OCI-M2 (cell line): ENCODE data around the gene CEP192.
A peak's percentile ranks its signal among the peaks of the same experiment; 100 is the strongest.
"Not testable (repeated sequence)": the region's sequence is repeated elsewhere in the genome, so short reads cannot be mapped to it uniquely, and the experiment has no call there.

ENCODE experiments used
- DNase-seq: peaks from one replicate; lab custom pipeline; 2025; ENCODE audit not compliant: unreplicated experiment; lab: John Stamatoyannopoulos, UW

The CEP192 gene

DNA sequence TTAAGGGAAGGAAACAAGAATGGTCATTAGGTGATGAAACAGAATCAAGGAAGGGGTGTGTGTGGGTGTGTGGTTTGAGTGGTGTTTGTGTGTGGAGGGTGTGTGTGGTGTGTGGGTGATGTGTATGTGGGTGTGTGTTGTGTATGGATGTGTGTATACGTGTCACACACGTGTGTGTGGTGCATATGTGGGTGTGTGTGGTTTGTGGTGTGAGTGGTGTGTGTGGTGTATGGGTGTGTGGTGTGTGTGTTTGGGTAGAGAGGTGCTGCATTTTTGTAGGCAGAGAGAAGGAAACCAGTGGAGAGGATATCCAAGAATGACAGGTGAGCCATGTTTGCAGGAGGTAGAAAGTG lies 1.1 kb upstream of the CEP192 start:
- DNase-seq = no peak

DNA sequence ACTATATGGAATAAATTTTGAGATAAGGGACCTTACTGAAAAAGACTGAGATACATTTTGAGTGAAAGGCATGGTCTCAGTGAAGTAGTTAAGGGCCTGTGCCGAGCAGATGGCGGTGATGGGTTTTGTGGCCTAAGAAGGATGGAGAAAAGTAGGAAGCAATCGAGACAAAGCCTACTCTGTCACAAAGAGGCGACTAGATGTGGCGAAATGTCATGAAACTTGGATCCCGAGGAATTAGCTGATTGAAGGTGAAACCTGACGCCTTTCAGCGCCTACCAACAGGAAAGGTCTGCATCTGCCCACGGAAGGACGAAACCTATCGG lies 558 bp upstream of the CEP192 start:
- DNase-seq = no peak

DNA sequence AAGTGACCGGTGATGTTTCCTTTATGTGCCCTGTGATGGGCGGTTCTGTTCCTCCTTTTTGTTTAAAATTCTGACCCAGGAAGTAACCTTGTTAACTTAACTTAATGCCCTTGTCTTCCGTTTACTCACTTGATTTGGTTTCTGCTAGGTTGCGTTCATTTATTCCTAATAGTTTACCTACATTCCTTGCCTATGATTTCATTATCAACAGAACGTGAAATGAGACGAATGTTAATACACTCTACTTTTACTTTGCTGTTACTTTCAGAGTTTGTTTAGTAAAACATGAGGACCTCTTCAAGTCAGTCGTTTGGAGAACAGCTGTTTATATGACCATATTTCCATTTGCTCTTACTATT lies 638 bp downstream of the CEP192 start:
- no peak for DNase-seq

- DNase-seq = no peak
These were observed 2.3 kb downstream of the CEP192 start for GRCh38 chr18:12993439-12993838.

DNA sequence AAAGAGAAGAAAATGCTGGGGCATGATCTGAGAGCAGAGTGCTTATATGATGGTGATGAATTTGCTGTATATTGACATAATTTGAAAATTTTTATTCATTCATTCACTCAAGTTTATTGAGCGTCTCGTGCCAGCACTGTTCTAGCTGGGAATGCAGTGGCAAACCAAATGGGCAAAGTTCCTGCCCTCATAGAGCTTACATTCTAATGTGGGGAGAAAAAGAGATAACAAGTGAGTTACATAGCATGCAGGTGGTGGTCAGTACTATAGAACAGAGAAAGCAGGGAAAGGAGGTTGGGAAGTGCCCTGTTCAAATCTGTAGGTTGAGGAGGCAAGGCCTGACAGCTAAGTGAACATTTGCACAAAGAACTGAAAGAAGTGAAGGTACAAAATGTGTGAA lies 4.3 kb downstream of the CEP192 start:
- no peak for DNase-seq

DNA sequence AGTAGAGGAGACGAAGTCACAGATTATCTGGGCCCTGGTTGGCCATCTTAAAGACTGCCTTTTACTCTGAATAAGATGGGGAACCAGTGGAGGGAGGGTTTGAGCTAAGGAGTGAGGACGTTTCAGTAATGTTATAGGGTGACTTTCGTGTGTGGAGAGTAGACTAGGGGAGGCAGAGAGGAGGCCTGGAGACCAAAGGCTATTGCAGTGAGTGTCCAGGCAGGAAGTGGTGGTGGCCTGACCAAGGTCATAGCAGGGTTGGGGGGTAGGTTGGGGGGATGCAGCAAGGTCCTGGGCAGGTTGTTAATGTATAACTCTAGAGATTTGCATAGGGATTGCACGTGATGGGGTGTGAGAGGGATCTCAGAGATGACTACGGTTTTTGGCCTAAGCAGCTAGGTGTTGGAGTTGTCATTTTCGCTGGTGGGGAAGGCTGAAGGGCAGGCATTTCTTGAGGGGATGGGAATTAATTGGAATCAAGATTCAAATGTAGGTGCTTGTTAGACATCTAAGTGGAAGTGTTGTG lies 4.9 kb downstream of the CEP192 start:
- DNase-seq = no peak

DNA sequence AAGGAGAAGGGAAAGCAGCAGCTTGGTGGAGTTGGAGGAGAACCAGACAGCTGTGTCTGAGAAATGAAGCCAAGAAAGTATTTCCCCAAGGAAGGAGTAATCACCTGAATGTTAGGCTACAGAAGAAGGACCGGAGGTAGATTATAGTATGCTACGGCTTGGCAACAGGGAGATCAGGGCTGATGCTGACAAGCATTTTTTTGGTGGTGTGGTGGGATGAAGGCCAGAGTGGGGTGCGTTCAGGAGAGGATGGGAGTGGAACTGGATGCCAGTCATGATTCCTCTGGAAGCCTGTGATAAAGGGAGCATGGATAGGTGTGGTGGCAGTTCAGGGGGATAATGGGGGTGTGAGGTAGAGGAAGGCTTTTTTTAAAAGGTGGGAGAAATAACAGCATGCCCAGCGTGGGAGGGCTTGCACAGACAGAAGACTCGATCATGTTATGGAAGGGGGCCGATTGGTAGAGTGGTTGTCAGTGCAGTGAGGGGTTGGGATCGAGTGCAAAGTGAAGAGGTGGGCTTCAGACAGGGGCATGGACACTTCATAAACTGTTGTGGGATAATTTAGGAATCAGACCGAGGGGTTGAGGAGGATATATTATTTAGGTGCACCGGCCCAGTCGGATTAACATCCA lies 5.6 kb downstream of the CEP192 start:
- DNase-seq = no peak

- DNase-seq = not testable (repeated sequence)
These were observed 6.2 kb downstream of the CEP192 start for GRCh38 chr18:12997330-12997729.

DNA sequence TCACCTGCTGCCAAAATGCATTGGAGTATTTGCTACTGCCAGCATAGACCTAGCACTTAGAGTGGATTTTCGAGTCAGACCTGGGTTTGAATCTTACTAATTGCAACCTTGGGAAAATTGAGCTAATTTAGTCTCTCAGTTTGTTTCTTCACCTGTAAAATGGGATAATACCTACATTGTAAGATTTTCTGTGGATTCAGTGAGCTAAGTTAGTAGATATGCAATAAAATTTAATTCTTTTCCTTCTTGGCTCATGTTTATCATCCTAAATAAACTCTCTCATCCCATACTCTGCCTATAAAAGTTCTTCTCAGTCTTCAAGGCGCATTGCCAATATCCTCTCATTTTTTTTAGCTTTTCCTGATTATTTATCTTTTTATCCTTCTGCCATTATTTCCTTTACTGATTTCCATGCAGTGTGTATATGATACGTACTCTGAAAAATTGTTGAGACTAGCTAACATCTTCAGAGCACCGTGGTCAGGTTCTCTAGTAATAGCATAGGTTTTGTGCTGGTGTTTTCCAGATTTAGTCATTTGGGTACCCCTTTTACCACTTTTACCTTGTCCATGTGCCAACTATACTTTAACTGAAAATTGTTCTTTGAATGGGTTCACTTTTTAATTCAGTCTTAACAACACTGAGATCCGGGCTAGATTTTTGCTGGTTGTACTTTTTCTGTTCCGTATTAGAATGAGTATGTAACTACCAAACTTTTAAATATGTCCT lies 7.3 kb downstream of the CEP192 start:
- no peak for DNase-seq

DNA sequence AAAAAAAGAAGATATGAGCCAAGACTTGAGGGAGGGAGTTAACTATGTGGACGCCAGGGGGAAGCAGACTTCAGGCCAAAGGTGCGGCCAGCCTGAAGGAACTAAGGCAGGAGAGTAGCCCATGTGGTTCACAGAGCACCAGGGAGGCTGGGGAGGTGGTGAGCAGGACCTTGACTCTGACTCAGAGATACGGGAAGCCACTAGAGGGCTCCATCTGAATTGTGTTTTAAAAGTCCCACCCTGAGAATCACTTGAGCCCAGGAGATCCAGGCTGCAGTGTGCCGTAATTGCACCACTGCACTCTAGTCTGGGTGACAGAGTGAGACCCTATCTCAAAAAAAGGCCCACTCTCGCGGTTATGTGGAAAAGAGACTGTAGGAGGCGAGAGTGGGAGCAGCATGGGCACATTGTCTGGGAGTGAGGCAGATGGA lies 12.3 kb downstream of the CEP192 start:
- peak; percentile 26 for DNase-seq

GRCh38 chr18:13004396-13004795 lies 13.2 kb downstream of the CEP192 start:
- DNase-seq = no peak

GRCh38 chr18:13005289-13005688 lies 14.1 kb downstream of the CEP192 start:
- DNase-seq = no peak

DNA sequence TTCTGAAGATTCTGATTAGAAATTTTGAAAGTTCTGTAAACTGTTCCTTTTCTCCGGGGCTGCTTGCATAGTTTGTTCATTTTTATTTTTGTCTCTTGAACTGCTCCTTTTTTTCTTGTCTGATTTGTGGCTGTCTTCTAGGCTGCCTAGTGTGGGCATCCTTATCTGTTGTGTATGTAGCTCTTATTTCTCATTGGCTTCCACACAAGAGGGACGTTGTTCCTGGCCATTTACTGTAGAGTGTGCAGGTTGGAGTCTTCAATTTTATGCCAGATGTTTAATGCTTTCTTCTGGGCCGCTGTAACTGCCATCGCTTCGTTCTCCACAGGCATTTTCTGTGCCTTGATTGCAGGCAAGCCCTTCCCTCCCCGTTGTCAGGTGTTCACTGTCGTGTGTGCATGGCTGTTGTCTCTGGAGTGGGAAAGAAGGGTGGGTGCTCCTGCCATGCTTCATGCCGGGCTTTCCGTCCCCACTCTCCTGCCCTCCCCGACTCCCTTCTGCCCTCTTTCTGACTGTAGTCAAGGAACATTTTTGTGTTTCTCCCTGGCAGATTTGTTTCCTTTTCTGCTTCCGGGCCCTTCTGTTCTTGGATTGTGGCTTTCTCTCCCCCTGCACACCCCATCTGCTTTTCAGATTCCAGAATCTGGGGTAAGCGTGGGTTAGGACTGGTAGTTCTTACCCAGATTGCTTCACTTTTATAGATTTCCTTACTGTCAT lies 15.5 kb downstream of the CEP192 start:
- no peak for DNase-seq

- DNase-seq = no peak
These were observed 16.0 kb downstream of the CEP192 start for GRCh38 chr18:13007248-13007560.

DNA sequence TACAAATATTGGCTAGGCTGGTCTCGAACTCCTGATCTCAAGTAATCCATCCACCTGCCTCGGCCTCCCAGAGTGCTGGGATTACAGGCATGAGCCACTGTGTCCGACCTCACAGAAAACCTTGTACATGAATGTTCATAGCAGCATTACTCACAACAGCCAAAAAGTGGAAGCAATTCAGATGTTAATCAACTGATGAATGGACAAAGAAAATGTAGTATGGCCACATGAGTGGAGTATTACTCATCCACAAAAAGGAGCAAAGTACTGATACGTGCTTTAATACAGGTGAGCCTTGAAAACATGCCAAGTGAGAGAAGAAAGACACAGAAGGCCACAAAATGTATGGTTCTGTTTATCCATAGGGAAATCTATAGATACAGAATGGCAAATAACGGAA lies 20.6 kb downstream of the CEP192 start:
- no peak for DNase-seq

- DNase-seq = no peak
These were observed 23.1 kb downstream of the CEP192 start for GRCh38 chr18:13014232-13014631.

DNA sequence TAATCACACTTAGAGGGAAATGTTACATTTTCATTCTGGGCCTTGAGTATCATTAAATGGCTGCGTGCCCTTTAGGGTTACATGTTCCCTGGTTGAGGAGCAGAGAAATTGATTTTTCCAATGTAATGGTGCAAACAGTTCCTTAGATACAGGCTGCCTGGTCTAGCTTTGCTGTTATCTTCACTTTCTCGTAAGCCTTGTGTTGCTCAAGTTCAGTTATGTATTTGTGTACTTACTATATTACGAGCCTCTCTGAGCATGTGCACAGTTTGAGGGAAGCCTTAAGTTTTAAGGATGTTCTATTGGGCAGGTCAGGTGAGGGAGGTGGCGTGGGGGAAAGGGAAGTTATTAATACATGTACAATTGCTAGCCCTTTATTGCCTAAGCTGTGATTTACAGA lies 23.7 kb downstream of the CEP192 start:
- no peak for DNase-seq

GRCh38 chr18:13017247-13017875 lies 26.2 kb downstream of the CEP192 start:
- no peak for DNase-seq

- DNase-seq = no peak
These were observed 27.2 kb downstream of the CEP192 start for GRCh38 chr18:13018374-13018773.

DNA sequence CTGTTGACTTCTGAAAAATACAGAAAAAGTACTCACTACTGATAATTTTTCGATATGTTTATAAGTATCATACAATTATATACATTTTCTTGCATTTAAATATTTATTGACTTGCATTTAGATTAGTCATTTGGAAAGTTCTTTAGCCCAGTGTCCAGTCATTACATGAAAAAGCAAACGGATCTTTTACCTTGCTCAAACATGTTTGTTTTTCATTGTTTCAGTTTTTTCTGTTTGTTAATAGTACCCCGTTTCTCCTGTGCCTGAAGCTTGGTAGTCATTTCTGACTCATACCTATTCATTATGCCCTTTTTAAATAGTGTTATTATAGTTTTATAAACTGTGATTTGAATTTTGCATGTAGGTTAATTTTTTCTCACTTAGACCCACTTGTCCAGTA lies 28.1 kb downstream of the CEP192 start:
- no peak for DNase-seq

DNA sequence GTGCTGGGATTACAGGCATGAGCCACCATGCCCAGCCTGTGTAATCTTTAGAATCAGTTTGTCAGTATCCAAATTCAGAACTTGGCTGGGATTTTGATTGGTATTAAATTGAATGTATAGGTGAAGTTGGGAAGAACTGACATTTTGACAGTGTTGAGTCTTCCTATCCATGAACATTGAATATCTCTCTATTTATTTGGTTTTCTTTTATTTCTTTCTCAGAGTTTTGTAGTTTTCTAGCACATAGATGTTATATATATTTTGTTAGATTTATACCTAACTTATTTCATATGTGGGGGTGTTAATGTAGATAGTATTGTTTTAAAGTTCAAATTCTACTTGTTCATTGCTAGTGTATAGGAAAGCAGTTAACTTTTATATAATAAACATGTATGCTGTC lies 31.5 kb downstream of the CEP192 start:
- DNase-seq = no peak

- DNase-seq = no peak
These were observed 34.1 kb downstream of the CEP192 start for GRCh38 chr18:13025233-13025632.
